K562 (cell line): ENCODE measurements around the gene RNU5D-1. TPM values are rescaled to one million over a fixed set of nuclear protein-coding genes. Genes with fewer than 3 reads are reported as not detected.

Experiments used
- ARNT ChIP-seq, 2 experiments: fragments of 450-650 bp; IDR thresholded peaks; 2 replicates each; pipeline ENCODE4 v1.6.1; 2016; ENCODE audit warnings: mild to moderate bottlenecking in 1 of 2
- CBX2 ChIP-seq: fragments of 200-600 bp; sonication (generic); IDR thresholded peaks from one replicate; pipeline ENCODE4 v1.6.1; 2012; ENCODE audit warnings: mild to moderate bottlenecking, low read length, inconsistent platforms; ENCODE audit not compliant: insufficient read depth, poor library complexity, severe bottlenecking
- NR4A1 ChIP-seq, 2 experiments: fragments of 250-450 bp in 1 of 2; fragments of 450-650 bp in 1 of 2; sonication (Bioruptor Pico) in 1 of 2; IDR thresholded peaks; 2 replicates each; pipeline versions ENCODE4 v1.4.0 to v1.6.1; 2016 to 2020; ENCODE audit warnings: mild to moderate bottlenecking in 2 of 2, missing compliant biosample characterization in 1 of 2, missing genetic modification characterization in 1 of 2, moderate library complexity in 1 of 2
- PTRF ChIP-seq: fragments of 450-650 bp; IDR thresholded peaks from 2 replicates; pipeline ENCODE4 v1.6.1; 2016; ENCODE audit warnings: mild to moderate bottlenecking, missing genetic modification characterization, missing compliant biosample characterization
- PYGO2 ChIP-seq: fragments of 450-650 bp; IDR thresholded peaks from 2 replicates; pipeline ENCODE4 v1.6.1; 2016; ENCODE audit warnings: mild to moderate bottlenecking, missing genetic modification characterization, moderate library complexity, missing compliant biosample characterization
- SIRT6 ChIP-seq: IDR thresholded peaks from one replicate; pipeline ENCODE4 v1.6.1; 2012; ENCODE audit warnings: low read depth, mild to moderate bottlenecking, control low read depth, inconsistent platforms, low read length, moderate library complexity
- polyA plus RNA-seq, 8 experiments: library from polyadenylated mRNA; depleted of rRNA in 4 of 8; stranded (reverse) in 5 of 8; unstranded in 3 of 8; fragments of >200 nt; fragmentation: Nextera tagmentation in 2 of 8; fragmentation: Illumina TruSeq in 1 of 8; extraction: Ambion mirVana in 2 of 8; extraction: Trizol in 1 of 8; gene quantifications; 2 replicates each; pipeline versions ENCODE4 v1.2.1 to v1.2.3, GENCODE V29; 2011 to 2014; ENCODE audit warnings: inconsistent platforms in 1 of 8, missing spikeins in 1 of 8
- total RNA-seq, 7 experiments: library from RNA; depleted of rRNA in 6 of 7; stranded (reverse); fragments of >200 nt in 6 of 7; fragmentation: Illumina TruSeq in 2 of 7; extraction: Trizol in 2 of 7; gene quantifications; 2 replicates each; pipeline versions ENCODE4 v1.2.1 to v1.2.3, GENCODE V29; 2011 to 2021; ENCODE audit warnings: low replicate concordance in 1 of 7
- TF ChIP-seq, protein P1 (sequence below): fragments of 450-650 bp; IDR thresholded peaks from 2 replicates; pipeline ENCODE4 v1.6.1; 2016; ENCODE audit warnings: mild to moderate bottlenecking, moderate library complexity

RNU5D-1 gene
- total and polyA plus RNA-seq, 9 of the 15 experiments (the other 6 are each of a cell fraction or from before 2014, with no cell fraction given): under 0.01 TPM; not detected in 8

DNA sequence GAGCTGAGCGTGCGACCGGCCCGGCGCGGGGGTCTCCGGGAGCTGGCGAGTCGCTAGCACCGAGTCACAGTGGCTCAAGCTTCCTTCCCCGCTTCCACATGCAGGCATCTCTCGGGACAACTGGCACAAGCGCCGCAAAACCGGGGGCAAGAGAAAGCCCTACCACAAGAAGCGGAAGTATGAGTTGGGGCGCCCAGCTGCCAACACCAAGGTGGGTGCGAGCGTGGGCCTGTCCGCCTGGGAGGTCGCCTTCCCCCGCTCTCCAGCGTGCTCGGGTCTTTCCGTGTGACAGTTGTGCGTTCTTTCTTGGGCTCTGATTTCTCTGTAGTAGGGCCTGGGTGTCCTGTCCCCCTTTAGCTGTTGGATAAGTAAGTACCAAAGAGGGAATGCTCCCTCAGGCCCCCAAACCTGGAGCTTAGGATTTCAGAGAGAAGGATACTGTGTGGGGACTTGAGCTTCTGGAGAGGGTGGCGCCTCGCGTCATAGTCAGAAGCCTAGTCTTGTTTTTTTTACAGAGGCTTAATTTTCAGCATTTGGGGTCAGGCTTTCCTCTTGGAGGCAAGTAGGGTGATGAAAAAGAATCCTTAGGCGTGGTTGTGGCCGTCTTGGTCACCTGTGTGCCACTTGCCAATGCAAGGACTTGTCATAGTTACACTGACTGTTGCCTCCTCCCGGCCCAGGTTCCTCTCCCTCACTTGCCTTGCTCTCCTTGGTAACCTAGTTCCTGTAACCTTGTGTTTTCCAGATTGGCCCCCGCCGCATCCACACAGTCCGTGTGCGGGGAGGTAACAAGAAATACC, 45.2 kb upstream of the RNU5D-1 start (continued):
- TF ChIP-seq, protein P1, sequence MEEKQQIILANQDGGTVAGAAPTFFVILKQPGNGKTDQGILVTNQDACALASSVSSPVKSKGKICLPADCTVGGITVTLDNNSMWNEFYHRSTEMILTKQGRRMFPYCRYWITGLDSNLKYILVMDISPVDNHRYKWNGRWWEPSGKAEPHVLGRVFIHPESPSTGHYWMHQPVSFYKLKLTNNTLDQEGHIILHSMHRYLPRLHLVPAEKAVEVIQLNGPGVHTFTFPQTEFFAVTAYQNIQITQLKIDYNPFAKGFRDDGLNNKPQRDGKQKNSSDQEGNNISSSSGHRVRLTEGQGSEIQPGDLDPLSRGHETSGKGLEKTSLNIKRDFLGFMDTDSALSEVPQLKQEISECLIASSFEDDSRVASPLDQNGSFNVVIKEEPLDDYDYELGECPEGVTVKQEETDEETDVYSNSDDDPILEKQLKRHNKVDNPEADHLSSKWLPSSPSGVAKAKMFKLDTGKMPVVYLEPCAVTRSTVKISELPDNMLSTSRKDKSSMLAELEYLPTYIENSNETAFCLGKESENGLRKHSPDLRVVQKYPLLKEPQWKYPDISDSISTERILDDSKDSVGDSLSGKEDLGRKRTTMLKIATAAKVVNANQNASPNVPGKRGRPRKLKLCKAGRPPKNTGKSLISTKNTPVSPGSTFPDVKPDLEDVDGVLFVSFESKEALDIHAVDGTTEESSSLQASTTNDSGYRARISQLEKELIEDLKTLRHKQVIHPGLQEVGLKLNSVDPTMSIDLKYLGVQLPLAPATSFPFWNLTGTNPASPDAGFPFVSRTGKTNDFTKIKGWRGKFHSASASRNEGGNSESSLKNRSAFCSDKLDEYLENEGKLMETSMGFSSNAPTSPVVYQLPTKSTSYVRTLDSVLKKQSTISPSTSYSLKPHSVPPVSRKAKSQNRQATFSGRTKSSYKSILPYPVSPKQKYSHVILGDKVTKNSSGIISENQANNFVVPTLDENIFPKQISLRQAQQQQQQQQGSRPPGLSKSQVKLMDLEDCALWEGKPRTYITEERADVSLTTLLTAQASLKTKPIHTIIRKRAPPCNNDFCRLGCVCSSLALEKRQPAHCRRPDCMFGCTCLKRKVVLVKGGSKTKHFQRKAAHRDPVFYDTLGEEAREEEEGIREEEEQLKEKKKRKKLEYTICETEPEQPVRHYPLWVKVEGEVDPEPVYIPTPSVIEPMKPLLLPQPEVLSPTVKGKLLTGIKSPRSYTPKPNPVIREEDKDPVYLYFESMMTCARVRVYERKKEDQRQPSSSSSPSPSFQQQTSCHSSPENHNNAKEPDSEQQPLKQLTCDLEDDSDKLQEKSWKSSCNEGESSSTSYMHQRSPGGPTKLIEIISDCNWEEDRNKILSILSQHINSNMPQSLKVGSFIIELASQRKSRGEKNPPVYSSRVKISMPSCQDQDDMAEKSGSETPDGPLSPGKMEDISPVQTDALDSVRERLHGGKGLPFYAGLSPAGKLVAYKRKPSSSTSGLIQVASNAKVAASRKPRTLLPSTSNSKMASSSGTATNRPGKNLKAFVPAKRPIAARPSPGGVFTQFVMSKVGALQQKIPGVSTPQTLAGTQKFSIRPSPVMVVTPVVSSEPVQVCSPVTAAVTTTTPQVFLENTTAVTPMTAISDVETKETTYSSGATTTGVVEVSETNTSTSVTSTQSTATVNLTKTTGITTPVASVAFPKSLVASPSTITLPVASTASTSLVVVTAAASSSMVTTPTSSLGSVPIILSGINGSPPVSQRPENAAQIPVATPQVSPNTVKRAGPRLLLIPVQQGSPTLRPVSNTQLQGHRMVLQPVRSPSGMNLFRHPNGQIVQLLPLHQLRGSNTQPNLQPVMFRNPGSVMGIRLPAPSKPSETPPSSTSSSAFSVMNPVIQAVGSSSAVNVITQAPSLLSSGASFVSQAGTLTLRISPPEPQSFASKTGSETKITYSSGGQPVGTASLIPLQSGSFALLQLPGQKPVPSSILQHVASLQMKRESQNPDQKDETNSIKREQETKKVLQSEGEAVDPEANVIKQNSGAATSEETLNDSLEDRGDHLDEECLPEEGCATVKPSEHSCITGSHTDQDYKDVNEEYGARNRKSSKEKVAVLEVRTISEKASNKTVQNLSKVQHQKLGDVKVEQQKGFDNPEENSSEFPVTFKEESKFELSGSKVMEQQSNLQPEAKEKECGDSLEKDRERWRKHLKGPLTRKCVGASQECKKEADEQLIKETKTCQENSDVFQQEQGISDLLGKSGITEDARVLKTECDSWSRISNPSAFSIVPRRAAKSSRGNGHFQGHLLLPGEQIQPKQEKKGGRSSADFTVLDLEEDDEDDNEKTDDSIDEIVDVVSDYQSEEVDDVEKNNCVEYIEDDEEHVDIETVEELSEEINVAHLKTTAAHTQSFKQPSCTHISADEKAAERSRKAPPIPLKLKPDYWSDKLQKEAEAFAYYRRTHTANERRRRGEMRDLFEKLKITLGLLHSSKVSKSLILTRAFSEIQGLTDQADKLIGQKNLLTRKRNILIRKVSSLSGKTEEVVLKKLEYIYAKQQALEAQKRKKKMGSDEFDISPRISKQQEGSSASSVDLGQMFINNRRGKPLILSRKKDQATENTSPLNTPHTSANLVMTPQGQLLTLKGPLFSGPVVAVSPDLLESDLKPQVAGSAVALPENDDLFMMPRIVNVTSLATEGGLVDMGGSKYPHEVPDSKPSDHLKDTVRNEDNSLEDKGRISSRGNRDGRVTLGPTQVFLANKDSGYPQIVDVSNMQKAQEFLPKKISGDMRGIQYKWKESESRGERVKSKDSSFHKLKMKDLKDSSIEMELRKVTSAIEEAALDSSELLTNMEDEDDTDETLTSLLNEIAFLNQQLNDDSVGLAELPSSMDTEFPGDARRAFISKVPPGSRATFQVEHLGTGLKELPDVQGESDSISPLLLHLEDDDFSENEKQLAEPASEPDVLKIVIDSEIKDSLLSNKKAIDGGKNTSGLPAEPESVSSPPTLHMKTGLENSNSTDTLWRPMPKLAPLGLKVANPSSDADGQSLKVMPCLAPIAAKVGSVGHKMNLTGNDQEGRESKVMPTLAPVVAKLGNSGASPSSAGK: no peak
- TF ChIP-seq NR4A1 (CRISPR knock-in tag; IDR thresholded peaks at IDR 0.05) (no peak), NR4A1 (tag; IDR thresholded peaks at IDR 0.05) (no peak), CBX2 (no peak), ARNT (IDR thresholded peaks at IDR 0.05) (no peak), PTRF (tag) (no peak), SIRT6 (no peak), PYGO2 (tag) (no peak)
